HepG2 (cell line): ENCODE data around the gene INPP5K. TPM values are rescaled to one million over a fixed set of nuclear protein-coding genes. Genes with fewer than 3 reads are reported as not detected.

Source experiments
- ATAC-seq: fragments of 200-7000 bp; cut with Tn5 transposase; 3 replicates; pipeline ENCODE4 v1.9.1; 2020; ENCODE audit warnings: mild to moderate bottlenecking, moderate library complexity
- BruUV-seq: library from RNA; stranded (reverse); fragments of 400-500 nt; replicated peaks from 2 replicates; lab custom pipeline; 2021; lab: Mats Ljungman, UMichigan
- CTCF ChIA-PET: fragments of 300-600 bp; formaldehyde crosslinking; extraction: SDS; loops from one replicate; lab custom pipeline; 2021; ENCODE audit warnings: low total read pairs, inconsistent platforms, low intra/inter-chr PET ratio; lab: Yijun Ruan, JAX
- POLR2A ChIA-PET: fragments of 350-600 bp; sonication (Branson Sonifier 250); formaldehyde crosslinking; loops from one replicate; lab custom pipeline; 2020; ENCODE audit warnings: antibody characterized with exemption, inconsistent platforms; lab: Yijun Ruan, JAX
- DNase-seq: peaks from one replicate; pipeline ENCODE4 v3.0.0-alpha.2; 2015; ENCODE audit warnings: low spot score
- FAIRE-seq: peaks from 3 replicates; lab custom pipeline; 2011; peaks lifted over from hg19 to GRCh38; lab: Jason Lieb, UNC
- H2AFZ ChIP-seq: one replicate; pipeline ENCODE4 v1.6.1; 2011; ENCODE audit warnings: low read length, inconsistent platforms
- H3K27ac ChIP-seq: fragments of 300-600 bp; 3 replicates; pipeline ENCODE4 v1.8.0; 2011; ENCODE audit warnings: mixed run types, mild to moderate bottlenecking, mixed read lengths, low read length, inconsistent platforms; ENCODE audit not compliant: insufficient read depth; ENCODE audit errors: extremely low read length
- H3K27me3 ChIP-seq, 2 experiments: fragments of 200-600 bp in 1 of 2; 2 replicates in 1 of 2; 3 replicates in 1 of 2; pipeline versions ENCODE4 v1.6.0 to v1.8.0; 2011; ENCODE audit warnings: low read length in 2 of 2, mild to moderate bottlenecking in 2 of 2, moderate library complexity in 2 of 2, inconsistent platforms in 1 of 2; ENCODE audit not compliant: insufficient read depth in 2 of 2, control insufficient read depth in 1 of 2
- H3K36me3 ChIP-seq, 2 experiments: fragments of 200-600 bp in 1 of 2; replicated peaks in 1 of 2; 2 replicates in 1 of 2; 3 replicates in 1 of 2; pipeline versions ENCODE4 v1.5.1 to v1.8.0; 2011; ENCODE audit warnings: low read length in 2 of 2, inconsistent platforms in 1 of 2; ENCODE audit not compliant: insufficient read depth in 2 of 2, control insufficient read depth in 1 of 2
- H3K4me1 ChIP-seq: 2 replicates; pipeline ENCODE4 v1.5.1; 2012; ENCODE audit warnings: low read length, inconsistent platforms; ENCODE audit not compliant: insufficient read depth
- H3K4me2 ChIP-seq: 2 replicates; pipeline ENCODE4 v1.6.0; 2011; ENCODE audit warnings: low read depth, low read length, inconsistent platforms
- H3K4me3 ChIP-seq, 3 experiments: fragments of 200-600 bp in 1 of 3; sonication (generic), shearing (Covaris generic) in 1 of 3; replicated peaks in 1 of 3; 2 replicates each; pipeline ENCODE4 v1.5.1; 2011 to 2016; ENCODE audit warnings: low read length in 3 of 3, inconsistent platforms in 2 of 3, low read depth in 2 of 3, mild to moderate bottlenecking in 2 of 3, control low read depth in 1 of 3, mixed read lengths in 1 of 3; ENCODE audit not compliant: insufficient read depth in 1 of 3
- H3K79me2 ChIP-seq: one replicate; pipeline ENCODE4 v1.6.1; 2011; ENCODE audit warnings: low read length, inconsistent platforms; ENCODE audit not compliant: insufficient read depth
- H3K9ac ChIP-seq: 2 replicates; pipeline ENCODE4 v1.6.0; 2011; ENCODE audit warnings: mild to moderate bottlenecking, low read depth, low read length, inconsistent platforms; ENCODE audit not compliant: insufficient read depth
- H3K9me3 ChIP-seq: 2 replicates; pipeline ENCODE4 v1.5.1; 2012; ENCODE audit warnings: mild to moderate bottlenecking, low read length
- H4K20me1 ChIP-seq: 2 replicates; pipeline ENCODE4 v1.6.0; 2011; ENCODE audit warnings: inconsistent platforms, mild to moderate bottlenecking, low read length, moderate library complexity; ENCODE audit not compliant: insufficient read depth
- FOXC1 ChIP-seq: sonication (generic); formaldehyde crosslinking; IDR thresholded peaks from 2 replicates; pipeline ENCODE4 v1.8.0; 2022; ENCODE audit warnings: mild to moderate bottlenecking, missing genetic modification reagents, borderline replicate concordance
- ZBTB39 ChIP-seq: sonication (generic); formaldehyde crosslinking; IDR thresholded peaks from 2 replicates; pipeline ENCODE4 v1.5.0; 2020; ENCODE audit warnings: missing genetic modification reagents
- ZNF136 ChIP-seq: sonication (generic); formaldehyde crosslinking; IDR thresholded peaks from 2 replicates; pipeline ENCODE4 v1.8.1; 2022; ENCODE audit warnings: low read depth, mild to moderate bottlenecking, moderate library complexity, missing genetic modification reagents
- ZNF280D ChIP-seq: sonication (generic); formaldehyde crosslinking; IDR thresholded peaks from 2 replicates; pipeline ENCODE4 v1.5.1; 2020; ENCODE audit warnings: mild to moderate bottlenecking, missing genetic modification reagents
- ZNF331 ChIP-seq: sonication (generic); formaldehyde crosslinking; IDR thresholded peaks from 2 replicates; pipeline ENCODE4 v1.4.0; 2020; ENCODE audit warnings: missing genetic modification reagents
- WGBS: methylation state at CpG from one replicate; pipeline ENCODE4 v1.1.6; 2017; ENCODE audit warnings: low lambda C conversion rate; 5-methylcytosine and 5-hydroxymethylcytosine counted together
- in situ Hi-C: cut with HindIII; loops from 2 replicates; pipeline ENCODE4 v1.10.0; 2017; ENCODE audit warnings: low pct_unique_long_range_greater_than_20kb; ENCODE audit not compliant: extremely low pct_ligation_motif_present
- intact Hi-C: fragments of 100-400 bp; cut with micrococcal nuclease; formaldehyde crosslinking; loops from one replicate; pipeline ENCODE4 v1.10.0; 2022; ENCODE audit not compliant: unreplicated experiment
- polyA plus RNA-seq, 8 experiments: library from polyadenylated mRNA; depleted of rRNA in 3 of 8; stranded (reverse) in 7 of 8; unstranded in 1 of 8; fragments of >200 nt; fragmentation: Illumina TruSeq in 4 of 8; extraction: Trizol in 4 of 8; gene quantifications; 2 replicates each; pipeline versions ENCODE4 v1.2.1 to v1.2.3, GENCODE V29; 2011 to 2016; ENCODE audit warnings: low read depth in 4 of 8, missing spikeins in 1 of 8, mixed read lengths in 1 of 8; ENCODE audit not compliant: insufficient read depth in 1 of 8
- total RNA-seq, 5 experiments: library from RNA; depleted of rRNA; stranded (reverse); fragments of >200 nt; fragmentation: Illumina TruSeq; extraction: Trizol; gene quantifications; 2 replicates each; pipeline ENCODE4 v1.2.3, GENCODE V29; 2016; ENCODE audit warnings: low read depth in 1 of 5

Gene INPP5K
- total and polyA plus RNA-seq, 2 of the 13 experiments (the other 11 are each of a cell fraction or from before 2014, with no cell fraction given) = 4.8 to 9.6 TPM

- H3K79me2 ChIP-seq = peaks cover 60% of the 10 kb centered on the region
- H3K27me3 ChIP-seq = no peaks in the 10 kb centered on the region; a peak in 1 of 5 replicates
- no peak for DNase-seq
- CTCF ChIA-PET = interaction anchor here (2.3 kb wide), 1 partner anchor 61 kb away, joined by 7 read pairs; no protein-coding TSS in a partner anchor
- no peaks in the 10 kb centered on the region for H3K9me3 ChIP-seq
- H4K20me1 ChIP-seq = peaks cover 13% of the 10 kb centered on the region; the same call in 1 of the 2 replicates
- POLR2A ChIA-PET = interaction anchor here (1.6 to 2.0 kb wide), 2 partner anchors 13 to 62 kb away, joined by 4 to 12 read pairs; partner anchors contain the start of gene INPP5K
- no peak for ATAC-seq
- TF ChIP-seq ZNF331 (CRISPR knock-in tag) (no peak), ZNF136 (CRISPR knock-in tag) (no peak), FOXC1 (CRISPR knock-in tag) (0 out of 2 replicates have a peak, but pooled peaks have one; percentile 19), ZNF280D (CRISPR knock-in tag) (no peak), ZBTB39 (CRISPR knock-in tag) (0 out of 2 replicates have a peak, but pooled peaks have one; percentile 26)
- TF ChIP-seq, all 625 proteins: peak for 2
- intact Hi-C loops (no loop called here), in situ Hi-C loops (no loop called here)
- peaks cover 49% of the 10 kb centered on the region for H3K4me1 ChIP-seq
- H3K4me3 ChIP-seq = peak overlapping the region; percentile 89 to 99 (median 98)
- BruUV-seq = no TSS peak
- 49% methylated on average over 9 of the region's 9 CpGs for WGBS
- peak overlapping the region; percentile 85 for H3K4me2 ChIP-seq
- H2AFZ ChIP-seq = no peak overlapping the region
- H3K27ac ChIP-seq = no peak overlapping the region
- FAIRE-seq = no peak
- H3K36me3 ChIP-seq = no peaks in the 10 kb centered on the region
- peak overlapping the region; percentile 98 for H3K9ac ChIP-seq
Observed at GRCh38 chr17:1454541-1454940, 61.9 kb downstream of the INPP5K start.
